HEK293 (cell line): Measurements from ENCODE around the gene ZNF202.
"Not testable (repeated sequence)": the region's sequence is repeated elsewhere in the genome, so short reads cannot be mapped to it uniquely, and the experiment has no call there.

Source experiments
- CTCF ChIA-PET: fragments of 350-600 bp; formaldehyde crosslinking; extraction: SDS; loops from one replicate; lab custom pipeline; 2021; ENCODE audit warnings: antibody characterized with exemption; lab: Yijun Ruan, JAX
- POLR2A ChIA-PET: fragments of 300-600 bp; formaldehyde crosslinking; extraction: SDS; loops from one replicate; lab custom pipeline; 2020; ENCODE audit warnings: antibody characterized with exemption, inconsistent platforms; lab: Yijun Ruan, JAX
- H3K27ac ChIP-seq: fragments of 200-500 bp; sonication (Bioruptor generic); 2 replicates; pipeline ENCODE4 v1.5.1; 2014; ENCODE audit warnings: low read depth, low read length, control low read depth, inconsistent platforms; ENCODE audit errors: extremely low read depth
- H3K36me3 ChIP-seq, 2 experiments: fragments of 200-500 bp in 1 of 2; sonication (Bioruptor generic) in 1 of 2; 1 replicate in 1 of 2; 2 replicates in 1 of 2; pipeline ENCODE4 v1.5.1; 2014 to 2017; ENCODE audit warnings: inconsistent platforms in 2 of 2, low read length in 2 of 2; ENCODE audit not compliant: control insufficient read depth in 2 of 2, insufficient read depth in 1 of 2
- H3K4me1 ChIP-seq: fragments of 200-500 bp; sonication (Bioruptor generic); 2 replicates; pipeline ENCODE4 v1.5.1; 2014; ENCODE audit warnings: mild to moderate bottlenecking, low read length, inconsistent platforms; ENCODE audit not compliant: control insufficient read depth, insufficient read depth
- H3K4me3 ChIP-seq: 2 replicates; pipeline ENCODE4 v1.5.1; 2011; ENCODE audit warnings: low read depth, mild to moderate bottlenecking, control low read depth, low read length, moderate library complexity
- H3K9me3 ChIP-seq: fragments of 200-500 bp; sonication (Bioruptor generic); 2 replicates; pipeline ENCODE4 v1.5.1; 2014; ENCODE audit warnings: low read depth, low read length, inconsistent platforms; ENCODE audit not compliant: control insufficient read depth, insufficient read depth
- GLI4 ChIP-seq: fragments of 450-650 bp; formaldehyde crosslinking; IDR thresholded peaks from 2 replicates; pipeline ENCODE4 v1.5.1; 2016; ENCODE audit warnings: missing biosample characterization, missing genetic modification characterization
- GLIS1 ChIP-seq: fragments of 450-650 bp; formaldehyde crosslinking; IDR thresholded peaks from 2 replicates; pipeline ENCODE4 v1.5.1; 2016; ENCODE audit warnings: missing biosample characterization, missing genetic modification characterization
- KLF17 ChIP-seq: fragments of 450-650 bp; formaldehyde crosslinking; IDR thresholded peaks from 2 replicates; pipeline ENCODE4 v1.5.1; 2016; ENCODE audit warnings: missing biosample characterization, missing genetic modification characterization
- OVOL3 ChIP-seq: fragments of 450-650 bp; formaldehyde crosslinking; IDR thresholded peaks from 2 replicates; pipeline ENCODE4 v1.5.1; 2016; ENCODE audit warnings: missing biosample characterization, missing genetic modification characterization
- RBAK ChIP-seq: fragments of 450-650 bp; formaldehyde crosslinking; IDR thresholded peaks from 2 replicates; pipeline ENCODE4 v1.5.1; 2016; ENCODE audit warnings: missing biosample characterization, missing genetic modification characterization
- TRIM28 ChIP-seq: IDR thresholded peaks from 2 replicates; pipeline ENCODE4 v1.6.1; 2011; ENCODE audit warnings: low read length, control low read depth, borderline replicate concordance
- ZBTB17 ChIP-seq: fragments of 450-650 bp; formaldehyde crosslinking; IDR thresholded peaks from 2 replicates; pipeline ENCODE4 v1.5.1; 2016; ENCODE audit warnings: missing biosample characterization, missing genetic modification characterization
- ZNF112 ChIP-seq: fragments of 450-650 bp; formaldehyde crosslinking; IDR thresholded peaks from 2 replicates; pipeline ENCODE4 v1.5.0; 2017; ENCODE audit warnings: missing biosample characterization, missing genetic modification characterization
- ZNF114 ChIP-seq: fragments of 450-650 bp; formaldehyde crosslinking; IDR thresholded peaks from 2 replicates; pipeline ENCODE4 v1.5.0; 2017; ENCODE audit warnings: missing biosample characterization, missing genetic modification characterization
- ZNF121 ChIP-seq: fragments of 450-650 bp; formaldehyde crosslinking; IDR thresholded peaks from 2 replicates; pipeline ENCODE4 v1.5.1; 2016; ENCODE audit warnings: missing biosample characterization, missing genetic modification characterization
- ZNF138 ChIP-seq: fragments of 450-650 bp; formaldehyde crosslinking; IDR thresholded peaks from 2 replicates; pipeline ENCODE4 v1.5.1; 2016; ENCODE audit warnings: missing biosample characterization, missing genetic modification characterization, borderline replicate concordance
- ZNF140 ChIP-seq: fragments of 450-650 bp; formaldehyde crosslinking; IDR thresholded peaks from 2 replicates; pipeline ENCODE4 v1.5.1; 2016; ENCODE audit warnings: missing biosample characterization, missing genetic modification characterization
- ZNF146 ChIP-seq: fragments of 450-650 bp; formaldehyde crosslinking; IDR thresholded peaks from 2 replicates; pipeline ENCODE4 v1.5.1; 2016; ENCODE audit warnings: missing biosample characterization, missing genetic modification characterization
- ZNF239 ChIP-seq: fragments of 450-650 bp; formaldehyde crosslinking; IDR thresholded peaks from 2 replicates; pipeline ENCODE4 v1.5.1; 2016; ENCODE audit warnings: missing biosample characterization, missing genetic modification characterization
- ZNF292 ChIP-seq: fragments of 450-650 bp; formaldehyde crosslinking; IDR thresholded peaks from 2 replicates; pipeline ENCODE4 v1.5.1; 2016; ENCODE audit warnings: low read depth, missing biosample characterization, missing genetic modification characterization, borderline replicate concordance
- ZNF404 ChIP-seq: fragments of 450-650 bp; formaldehyde crosslinking; IDR thresholded peaks from 2 replicates; pipeline ENCODE4 v1.5.1; 2017; ENCODE audit warnings: missing biosample characterization, missing genetic modification characterization
- ZNF514 ChIP-seq: fragments of 450-650 bp; formaldehyde crosslinking; IDR thresholded peaks from 2 replicates; pipeline ENCODE4 v1.5.1; 2016; ENCODE audit warnings: missing biosample characterization, missing genetic modification characterization
- ZNF529 ChIP-seq: fragments of 450-650 bp; formaldehyde crosslinking; IDR thresholded peaks from 2 replicates; pipeline ENCODE4 v1.5.1; 2017; ENCODE audit warnings: missing genetic modification characterization, missing biosample characterization; ENCODE audit not compliant: insufficient replicate concordance
- ZNF530 ChIP-seq: fragments of 450-650 bp; formaldehyde crosslinking; IDR thresholded peaks from 2 replicates; pipeline ENCODE4 v1.5.1; 2016; ENCODE audit warnings: low read depth, missing biosample characterization, missing genetic modification characterization
- ZNF585B ChIP-seq: fragments of 450-650 bp; formaldehyde crosslinking; IDR thresholded peaks from 2 replicates; pipeline ENCODE4 v1.5.1; 2016; ENCODE audit warnings: missing biosample characterization, missing genetic modification characterization
- ZNF707 ChIP-seq: fragments of 450-650 bp; formaldehyde crosslinking; IDR thresholded peaks from 2 replicates; pipeline ENCODE4 v1.5.1; 2016; ENCODE audit warnings: missing biosample characterization, missing genetic modification characterization
- ZNF76 ChIP-seq: fragments of 450-650 bp; formaldehyde crosslinking; IDR thresholded peaks from 2 replicates; pipeline ENCODE4; 2016; ENCODE audit warnings: low read depth, missing biosample characterization, missing genetic modification characterization, borderline replicate concordance
- ZNF776 ChIP-seq: fragments of 450-650 bp; formaldehyde crosslinking; IDR thresholded peaks from 2 replicates; pipeline ENCODE4 v1.5.0; 2017; ENCODE audit warnings: missing biosample characterization, missing genetic modification characterization, borderline replicate concordance
- ZNF830 ChIP-seq: fragments of 450-650 bp; IDR thresholded peaks from 2 replicates; pipeline ENCODE4 v1.5.0; 2018; ENCODE audit warnings: missing biosample characterization, missing genetic modification characterization, low read depth, mild to moderate bottlenecking, moderate library complexity
- ZNF843 ChIP-seq: fragments of 450-650 bp; formaldehyde crosslinking; IDR thresholded peaks from 2 replicates; pipeline ENCODE4 v1.5.1; 2016; ENCODE audit warnings: missing biosample characterization, missing genetic modification characterization
- ZXDB ChIP-seq: fragments of 450-650 bp; formaldehyde crosslinking; IDR thresholded peaks from 2 replicates; pipeline ENCODE4 v1.5.1; 2016; ENCODE audit warnings: missing biosample characterization, missing genetic modification characterization
- TF ChIP-seq, protein P1 (sequence below): fragments of 450-650 bp; formaldehyde crosslinking; IDR thresholded peaks from 2 replicates; pipeline ENCODE4 v1.5.1; 2017; ENCODE audit warnings: missing biosample characterization, missing genetic modification characterization

ZNF202 gene

GRCh38 chr11:123748349-123748748 lies 6.9 kb upstream of the ZNF202 start:
- H3K9me3 ChIP-seq, H3K4me1 ChIP-seq, H3K4me3 ChIP-seq, CTCF ChIA-PET, POLR2A ChIA-PET, H3K27ac ChIP-seq, H3K36me3 ChIP-seq: not testable (repeated sequence)
- peak; percentile 51 for TF ChIP-seq ZNF146 (tag by site-specific recombination)

DNA sequence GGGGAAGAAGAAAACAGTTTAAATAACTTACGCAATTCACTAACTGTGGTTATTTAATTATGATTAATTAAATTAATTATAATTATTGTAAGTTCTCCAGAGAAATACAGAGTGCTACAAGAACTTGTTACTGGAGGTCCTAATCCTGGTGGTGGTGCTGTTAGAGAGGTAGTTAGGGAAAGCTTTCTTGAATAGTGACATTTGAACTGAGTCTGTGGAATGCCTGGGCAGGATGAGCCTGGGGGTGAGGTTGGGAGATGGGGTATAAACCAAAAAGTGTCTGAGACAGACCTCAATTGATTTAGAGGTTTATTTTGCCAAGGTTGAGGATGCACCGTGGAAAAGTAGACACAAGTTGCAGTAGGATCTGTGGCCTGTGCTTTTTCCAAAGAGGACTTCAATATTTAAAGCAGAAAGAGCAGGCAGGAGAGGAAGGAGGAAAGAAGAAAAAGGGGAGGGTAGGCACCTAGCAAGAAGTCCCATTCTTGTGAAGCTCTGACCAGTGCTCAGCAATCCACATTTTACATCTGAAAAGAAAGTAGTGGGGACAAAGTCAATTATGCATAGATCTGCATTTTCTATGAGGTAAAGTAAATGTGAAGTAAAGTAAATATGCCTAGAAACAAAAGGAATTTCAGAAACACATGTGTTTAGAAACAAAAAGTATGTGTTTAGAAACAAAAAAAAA lies 4.4 kb upstream of the ZNF202 start:
- H3K4me3 ChIP-seq, result no peak overlapping the region
- POLR2A ChIA-PET, result no interaction called here
- H3K4me1 ChIP-seq, result no peaks in the 10 kb centered on the region
- no peaks in the 10 kb centered on the region for H3K9me3 ChIP-seq
- TF ChIP-seq GLI4 (tag by site-specific recombination), result no peak
- no peak for TF ChIP-seq ZNF76 (tag by site-specific recombination)
- TF ChIP-seq ZNF140 (tag by site-specific recombination), result no peak
- no peak for TF ChIP-seq ZNF830 (tag by site-specific recombination)
- TF ChIP-seq ZNF529 (tag by site-specific recombination), result no peak
- TF ChIP-seq ZNF530, result no peak
- no peak for TF ChIP-seq ZNF138 (tag by site-specific recombination)
- TF ChIP-seq ZNF112 (tag by site-specific recombination), result no peak
- TF ChIP-seq, protein P1, sequence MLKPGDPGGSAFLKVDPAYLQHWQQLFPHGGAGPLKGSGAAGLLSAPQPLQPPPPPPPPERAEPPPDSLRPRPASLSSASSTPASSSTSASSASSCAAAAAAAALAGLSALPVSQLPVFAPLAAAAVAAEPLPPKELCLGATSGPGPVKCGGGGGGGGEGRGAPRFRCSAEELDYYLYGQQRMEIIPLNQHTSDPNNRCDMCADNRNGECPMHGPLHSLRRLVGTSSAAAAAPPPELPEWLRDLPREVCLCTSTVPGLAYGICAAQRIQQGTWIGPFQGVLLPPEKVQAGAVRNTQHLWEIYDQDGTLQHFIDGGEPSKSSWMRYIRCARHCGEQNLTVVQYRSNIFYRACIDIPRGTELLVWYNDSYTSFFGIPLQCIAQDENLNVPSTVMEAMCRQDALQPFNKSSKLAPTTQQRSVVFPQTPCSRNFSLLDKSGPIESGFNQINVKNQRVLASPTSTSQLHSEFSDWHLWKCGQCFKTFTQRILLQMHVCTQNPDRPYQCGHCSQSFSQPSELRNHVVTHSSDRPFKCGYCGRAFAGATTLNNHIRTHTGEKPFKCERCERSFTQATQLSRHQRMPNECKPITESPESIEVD (tag by site-specific recombination), result no peak
- no peak for TF ChIP-seq ZNF114 (tag by site-specific recombination)
- no peak for TF ChIP-seq ZNF121 (tag by site-specific recombination)
- no peak for TF ChIP-seq ZXDB (tag by site-specific recombination)
- no peak for TF ChIP-seq GLIS1
- TF ChIP-seq ZNF239 (tag by site-specific recombination), result no peak
- TF ChIP-seq OVOL3 (tag by site-specific recombination), result no peak
- no peak for TF ChIP-seq ZNF146 (tag by site-specific recombination)
- TF ChIP-seq ZNF292 (tag by site-specific recombination), result no peak
- TF ChIP-seq, all 188 proteins: peak for 0
- CTCF ChIA-PET, result interaction anchor here (0.6 to 0.7 kb wide), 3 partner anchors 35 to 156 kb away, joined by 3 to 5 read pairs (median 4); no protein-coding TSS in a partner anchor
- Histone ChIP-seq H3K27ac (no peak overlapping the region), H3K36me3 (no peaks in the 10 kb centered on the region)

- ChIA-PET CTCF (interaction anchor here (0.8 kb wide), 1 partner anchor 327 kb away, joined by 3 read pairs; no protein-coding TSS in a partner anchor), POLR2A (no interaction called here)
- Histone ChIP-seq H3K4me1 (no peaks in the 10 kb centered on the region), H3K27ac (no peak overlapping the region), H3K36me3 (peaks cover 0 to 24% of the 10 kb centered on the region in 2 experiments; a peak in 1 of 3 replicates), H3K4me3 (no peak overlapping the region), H3K9me3 (no peaks in the 10 kb centered on the region)
- no peak for TF ChIP-seq ZNF830 (tag by site-specific recombination)
- no peak for TF ChIP-seq TRIM28
- no peak for TF ChIP-seq ZNF843 (tag by site-specific recombination)
- no peak for TF ChIP-seq ZNF146 (tag by site-specific recombination)
- no peak for TF ChIP-seq ZNF514 (tag by site-specific recombination)
- no peak for TF ChIP-seq RBAK (tag by site-specific recombination)
- TF ChIP-seq ZNF404 (tag by site-specific recombination), result no peak
- TF ChIP-seq ZNF776 (tag by site-specific recombination), result no peak
- TF ChIP-seq ZNF585B, result no peak
- no peak for TF ChIP-seq ZBTB17 (tag by site-specific recombination)
- no peak for TF ChIP-seq KLF17 (tag by site-specific recombination)
- no peak for TF ChIP-seq ZNF707
- TF ChIP-seq, all 188 proteins: peak for 0
Measured at GRCh38 chr11:123742724-123743120, 1.3 kb upstream of the ZNF202 start.
